HG03432 (cell line): ENCODE measurements around the gene LPAR6.
A peak's percentile ranks its signal among the peaks of the same experiment; 100 is the strongest.
"Not testable (repeated sequence)": the region's sequence is repeated elsewhere in the genome, so short reads cannot be mapped to it uniquely, and the experiment has no call there.

Experiments
- ATAC-seq: cut with Tn5 transposase; IDR thresholded peaks from one replicate; pipeline ENCODE4 v1.9.1; 2021; ENCODE audit warnings: mild to moderate bottlenecking, moderate library complexity; ENCODE audit not compliant: unreplicated experiment

The LPAR6 gene

GRCh38 chr13:48422003-48422402, 9.1 kb upstream of the LPAR6 start:
- ATAC-seq = not testable (repeated sequence)

GRCh38 chr13:48415516-48415915, 2.6 kb upstream of the LPAR6 start:
- ATAC-seq = no peak

- ATAC-seq = no peak
Observed at GRCh38 chr13:48414501-48414900, 1.6 kb upstream of the LPAR6 start.

- no peak for ATAC-seq
Observed at GRCh38 chr13:48411841-48412531, 927 bp downstream of the LPAR6 start.

GRCh38 chr13:48411147-48411794, 1.6 kb downstream of the LPAR6 start:
- no peak for ATAC-seq

- no peak for ATAC-seq
Observed at GRCh38 chr13:48410199-48410598, 2.7 kb downstream of the LPAR6 start.

- no peak for ATAC-seq
Observed at GRCh38 chr13:48405875-48406274, 7.0 kb downstream of the LPAR6 start.

GRCh38 chr13:48404952-48405351, 8.0 kb downstream of the LPAR6 start:
- no peak for ATAC-seq

- no peak for ATAC-seq
Observed at GRCh38 chr13:48403913-48404312, 9.0 kb downstream of the LPAR6 start.

GRCh38 chr13:48403151-48403631, 9.7 kb downstream of the LPAR6 start:
- ATAC-seq = peak; percentile 71

- peak; percentile 35 for ATAC-seq
Observed at GRCh38 chr13:48402325-48402932, 10.5 kb downstream of the LPAR6 start.

- no peak for ATAC-seq
Observed at GRCh38 chr13:48401480-48401879, 11.4 kb downstream of the LPAR6 start.

- peak; percentile 52 for ATAC-seq
Observed at GRCh38 chr13:48400850-48401291, 12.0 kb downstream of the LPAR6 start.

- ATAC-seq = no peak
Observed at GRCh38 chr13:48400090-48400694, 12.7 kb downstream of the LPAR6 start.

GRCh38 chr13:48398450-48399095, 14.3 kb downstream of the LPAR6 start:
- no peak for ATAC-seq

GRCh38 chr13:48397744-48398143, 15.2 kb downstream of the LPAR6 start:
- no peak for ATAC-seq

GRCh38 chr13:48393698-48394085, 19.2 kb downstream of the LPAR6 start:
- no peak for ATAC-seq

- no peak for ATAC-seq
Observed at GRCh38 chr13:48393030-48393697, 19.7 kb downstream of the LPAR6 start.

- ATAC-seq = no peak
Observed at GRCh38 chr13:48391257-48391656, 21.7 kb downstream of the LPAR6 start.

GRCh38 chr13:48386816-48387215, 26.1 kb downstream of the LPAR6 start:
- no peak for ATAC-seq

GRCh38 chr13:48383384-48383783, 29.5 kb downstream of the LPAR6 start:
- ATAC-seq = no peak
